GM12892 (cell line): ENCODE measurements around the gene GALP.

Experiments
- POLR2A ChIP-seq: IDR thresholded peaks from 2 replicates; pipeline ENCODE4 v1.6.1; 2011; ENCODE audit warnings: low read depth, low read length, control low read depth
- POLR2AphosphoS5 ChIP-seq: IDR thresholded peaks from 2 replicates; pipeline ENCODE4 v1.6.1; 2011; ENCODE audit warnings: low read depth, low read length, control low read depth
- TAF1 ChIP-seq: IDR thresholded peaks from 2 replicates; pipeline ENCODE4 v1.6.1; 2011; ENCODE audit warnings: low read depth, mild to moderate bottlenecking, control low read depth, low read length, borderline replicate concordance

- TF ChIP-seq POLR2A (no peak), POLR2AphosphoS5 (no peak), TAF1 (no peak)
Observed at GRCh38 chr19:56153507-56153906, 22.3 kb upstream of the GALP start.
